Activated CD4-positive, CD25-positive, alpha-beta regulatory T cell treated with anti-CD3 and anti-CD28 coated beads, Interleukin-2, amount 50 U/mL, for 72 hours (primary cell): Measurements from ENCODE around the gene SAXO1.
"Not testable (repeated sequence)": the region's sequence is repeated elsewhere in the genome, so short reads cannot be mapped to it uniquely, and the experiment has no call there.

Source experiments
- DNase-seq: peaks from one replicate; pipeline ENCODE4 v3.0.0; 2021

The SAXO1 gene

DNA sequence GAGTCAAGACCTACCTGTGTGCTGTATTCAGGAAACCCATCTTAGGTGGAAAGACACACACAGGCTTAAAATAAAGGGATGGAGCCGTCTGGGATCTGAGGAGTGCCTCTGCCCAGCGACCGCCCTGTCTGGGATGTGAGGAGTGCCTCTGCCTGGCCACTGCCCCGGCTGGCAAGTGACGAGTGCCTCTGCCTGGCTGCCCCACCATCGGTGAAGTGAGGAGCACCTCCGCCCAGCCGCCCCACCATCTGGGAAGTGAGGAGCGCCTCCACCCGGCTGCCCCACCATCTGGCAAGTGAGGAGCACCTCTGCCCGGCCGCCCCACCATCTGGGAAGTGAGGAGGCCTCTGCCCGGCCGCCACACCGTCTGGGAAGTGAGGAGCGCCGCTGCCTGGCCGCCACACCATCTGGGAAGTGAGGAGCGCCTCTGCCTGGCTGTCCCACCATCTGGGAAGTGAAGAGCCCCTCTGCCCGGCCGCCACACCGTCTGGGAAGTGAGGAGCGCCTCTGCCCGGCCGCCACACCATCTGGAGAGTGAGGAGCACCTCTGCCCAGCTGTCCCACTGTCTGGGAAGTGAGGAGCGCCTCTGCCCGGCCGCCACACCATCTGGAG lies 33.7 kb downstream of the SAXO1 start:
- no peak for DNase-seq

DNA sequence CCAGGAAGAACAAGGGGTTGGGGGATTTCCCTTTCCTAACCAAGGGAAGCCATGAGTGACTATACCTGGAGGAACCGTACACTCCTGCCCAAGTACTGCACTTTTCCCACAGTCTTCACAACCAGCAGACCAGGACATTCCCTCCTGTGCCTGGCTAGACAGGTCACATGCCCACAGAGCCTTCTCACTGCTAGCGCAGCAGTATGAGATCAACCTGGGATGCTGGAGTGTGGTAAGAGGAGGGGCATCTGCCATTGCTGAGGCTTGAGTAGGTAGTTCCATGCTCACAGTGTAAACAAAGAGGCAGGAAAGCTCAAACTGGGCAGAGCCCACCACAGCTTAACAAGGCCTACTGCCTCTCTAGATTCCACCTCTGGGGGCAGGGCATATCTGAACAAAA lies 35.9 kb downstream of the SAXO1 start:
- DNase-seq = no peak

DNA sequence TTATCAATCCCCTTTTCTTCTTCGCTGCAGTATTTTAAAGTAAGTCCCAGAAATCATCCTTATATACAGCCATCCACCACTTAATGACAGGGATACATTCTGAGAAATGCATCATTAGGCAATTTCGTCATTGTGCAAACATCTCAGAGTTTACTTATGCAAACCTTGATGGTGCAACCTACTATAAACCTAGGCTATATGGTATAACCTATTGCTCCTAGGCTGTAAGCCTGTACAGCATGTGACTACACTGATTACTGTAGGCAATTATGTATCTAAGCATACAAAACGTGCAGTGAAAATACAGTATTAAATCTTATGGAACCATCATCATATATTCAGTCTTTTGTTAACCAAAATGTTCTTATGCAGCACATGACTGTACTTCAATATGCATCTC lies 36.8 kb downstream of the SAXO1 start:
- DNase-seq = no peak

DNA sequence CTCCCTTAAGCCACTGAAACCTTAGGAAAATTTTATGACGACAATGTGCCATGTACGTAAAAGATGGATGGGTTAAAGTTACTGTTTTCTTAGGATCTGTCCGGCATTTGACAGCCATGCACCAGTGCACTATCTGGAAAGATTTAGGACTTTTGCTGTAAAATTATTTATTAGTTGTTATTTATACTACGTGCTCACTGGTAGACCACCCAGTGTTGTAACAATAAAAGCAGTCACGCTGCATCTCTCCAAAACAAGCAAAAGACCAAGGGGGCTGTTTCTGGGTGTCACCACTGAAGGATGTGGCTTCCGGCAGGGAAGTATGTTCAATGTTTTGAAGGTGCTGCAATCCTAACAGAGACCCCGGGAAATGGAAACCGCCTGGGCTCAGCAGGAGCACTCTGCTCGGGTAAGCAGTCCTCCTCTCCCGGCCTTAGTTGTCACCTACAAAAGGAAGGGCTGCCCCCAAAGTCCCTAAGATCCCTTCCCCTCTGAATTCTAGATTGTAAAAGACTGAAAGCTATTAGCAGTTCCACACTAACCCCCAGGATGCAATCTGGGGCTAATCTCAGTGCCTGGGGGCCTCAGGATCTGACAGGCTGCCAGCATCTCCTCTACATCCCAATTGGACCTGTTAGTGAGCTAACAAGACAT lies 38.6 kb downstream of the SAXO1 start:
- no peak for DNase-seq

DNA sequence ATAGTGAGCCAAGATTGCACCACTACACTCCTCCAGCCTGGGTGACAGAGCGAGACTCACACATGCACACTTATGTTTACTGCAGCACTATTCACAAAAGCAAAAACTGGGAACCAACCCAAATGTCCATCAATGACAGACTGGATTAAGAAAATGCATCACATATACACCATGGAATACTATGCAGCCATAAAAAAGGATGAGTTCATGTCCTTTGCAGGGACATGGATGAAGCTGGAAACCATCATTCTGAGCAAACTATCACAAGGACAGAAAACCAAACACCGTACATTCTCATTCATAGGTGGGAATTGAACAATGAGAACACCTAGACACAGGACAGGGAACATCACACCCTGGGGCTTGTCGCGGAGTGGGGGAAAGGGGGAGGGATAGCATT lies 41.8 kb downstream of the SAXO1 start:
- DNase-seq = not testable (repeated sequence)

DNA sequence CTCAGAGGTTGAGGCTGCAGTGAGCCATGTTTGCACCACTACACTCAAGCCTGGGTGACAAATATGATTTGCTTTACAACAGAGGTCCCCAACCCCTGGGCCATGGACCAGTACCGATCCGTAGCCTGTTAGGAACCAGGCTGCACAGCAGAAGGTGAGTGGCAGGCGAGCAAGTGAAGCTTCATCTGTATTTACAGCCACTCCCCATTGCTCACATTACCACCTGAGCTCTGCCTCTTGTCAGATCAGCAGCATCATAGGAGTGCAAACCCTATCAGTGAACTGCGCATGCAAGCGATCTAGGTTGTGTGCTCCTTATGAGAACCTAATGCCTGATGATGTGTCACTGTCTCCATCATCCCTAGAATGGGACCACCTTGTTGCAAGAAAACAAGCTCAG lies 42.5 kb downstream of the SAXO1 start:
- DNase-seq = no peak

DNA sequence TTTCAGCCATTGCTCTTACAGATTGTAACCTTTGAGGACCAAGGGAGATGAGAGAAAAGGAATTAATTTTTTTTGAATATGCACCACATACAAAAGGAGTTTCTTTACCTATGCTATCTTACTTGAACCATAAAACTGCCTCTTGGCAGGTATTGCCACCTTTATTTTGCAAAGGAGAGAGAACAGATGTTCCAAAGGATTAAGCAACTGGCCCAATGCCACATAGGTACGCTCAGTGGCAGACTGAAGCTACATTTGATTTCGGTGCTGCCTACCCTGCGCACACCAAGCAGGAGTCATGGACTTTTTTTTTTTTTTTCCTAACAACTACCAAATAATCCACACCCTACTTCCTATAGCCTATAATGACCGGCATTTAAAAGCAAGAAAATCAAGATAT lies 43.1 kb downstream of the SAXO1 start:
- DNase-seq = no peak

DNA sequence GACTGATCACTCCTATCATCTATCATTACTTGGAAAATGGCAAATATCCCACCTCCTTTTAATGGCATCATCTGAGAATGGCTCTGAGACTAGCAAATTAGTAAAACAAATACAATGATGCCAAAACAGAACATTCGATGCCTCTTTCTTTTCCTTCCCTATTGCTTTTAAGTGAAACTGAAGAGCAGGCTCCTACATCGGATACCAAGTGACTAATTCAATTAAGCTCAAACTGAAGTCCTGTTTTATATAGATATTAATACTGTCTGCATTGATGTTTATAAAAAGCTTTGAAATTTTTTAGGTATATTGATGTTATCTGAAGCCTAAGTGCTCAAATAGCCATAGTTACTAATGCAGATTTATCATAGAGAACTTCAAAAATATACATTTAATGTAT lies 43.9 kb downstream of the SAXO1 start:
- DNase-seq = no peak

DNA sequence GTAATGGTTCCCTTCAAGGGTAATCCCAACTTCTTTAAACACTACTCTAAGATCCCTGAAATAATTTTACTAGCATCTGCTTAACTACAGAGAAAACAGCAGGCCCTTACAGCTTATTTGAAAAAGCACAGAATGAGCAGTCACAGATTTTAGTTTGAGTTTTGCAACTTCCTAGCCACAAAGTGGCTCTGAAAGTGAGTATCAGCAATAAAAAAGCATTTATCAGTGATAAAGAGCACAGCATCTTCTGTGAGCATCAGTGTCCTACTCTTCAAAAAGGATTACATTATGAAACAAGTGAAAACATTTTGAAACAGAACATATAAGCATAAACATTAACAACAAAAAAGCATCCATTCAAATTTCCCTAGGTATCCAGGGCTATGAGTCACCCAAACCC lies 45.0 kb downstream of the SAXO1 start:
- no peak for DNase-seq

DNA sequence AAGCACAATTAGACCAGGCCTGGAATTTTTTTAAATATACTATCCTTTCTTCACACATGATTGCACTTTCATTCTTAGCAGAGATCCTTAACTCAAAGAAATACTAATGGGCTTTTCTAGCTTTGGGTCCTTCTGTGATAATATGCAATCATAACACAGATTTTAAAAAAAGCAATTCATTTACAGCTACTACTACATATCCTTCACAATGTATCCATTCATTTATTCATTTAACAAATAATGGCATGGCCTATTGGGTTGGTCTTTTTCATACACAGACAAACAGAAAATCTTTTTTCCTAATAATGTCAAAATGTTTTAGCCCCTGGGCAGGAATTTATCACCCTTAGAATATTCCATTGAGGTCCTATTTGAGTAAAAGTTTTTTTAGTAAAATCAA lies 47.0 kb downstream of the SAXO1 start:
- DNase-seq = no peak

DNA sequence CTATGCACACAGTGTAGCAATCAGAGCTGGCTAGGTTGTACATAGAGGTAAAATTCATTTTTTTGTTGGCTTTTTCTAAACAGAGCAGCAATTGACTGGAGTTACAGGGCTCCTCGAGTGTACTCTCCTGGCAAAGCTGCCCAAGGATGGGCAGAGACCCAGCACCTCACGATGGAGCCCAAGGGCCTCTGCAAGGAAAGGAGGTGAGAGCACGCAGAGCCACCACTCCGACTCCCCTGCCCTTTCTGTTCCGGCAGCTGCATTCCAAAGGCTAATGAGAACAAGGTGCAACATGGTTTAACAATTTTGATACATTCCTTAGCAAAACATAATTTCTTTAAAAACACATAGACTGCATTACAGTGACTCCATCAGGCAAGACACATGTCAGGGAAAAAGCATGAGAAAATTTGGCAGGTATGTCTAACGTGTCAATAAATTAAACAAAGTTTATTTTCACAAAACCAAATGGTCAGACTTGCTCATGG lies 47.5 kb downstream of the SAXO1 start:
- DNase-seq = no peak

DNA sequence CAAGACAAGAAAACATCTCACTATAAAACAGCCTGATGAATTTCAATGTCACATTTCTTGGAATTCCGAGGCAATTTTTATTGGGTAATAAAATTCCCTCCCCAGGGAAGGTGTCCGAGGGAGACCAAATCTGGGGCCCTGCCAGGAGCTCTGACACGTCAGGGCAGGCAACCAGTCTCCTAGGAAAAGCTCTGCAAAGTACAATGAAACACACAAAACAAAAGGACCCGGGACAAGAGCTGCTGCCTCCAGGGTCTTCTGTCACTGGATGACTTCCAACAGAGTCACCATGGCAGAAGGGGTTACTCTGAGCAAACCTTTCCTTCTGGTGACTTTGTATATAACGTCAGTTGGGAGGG lies 50.8 kb downstream of the SAXO1 start:
- no peak for DNase-seq

DNA sequence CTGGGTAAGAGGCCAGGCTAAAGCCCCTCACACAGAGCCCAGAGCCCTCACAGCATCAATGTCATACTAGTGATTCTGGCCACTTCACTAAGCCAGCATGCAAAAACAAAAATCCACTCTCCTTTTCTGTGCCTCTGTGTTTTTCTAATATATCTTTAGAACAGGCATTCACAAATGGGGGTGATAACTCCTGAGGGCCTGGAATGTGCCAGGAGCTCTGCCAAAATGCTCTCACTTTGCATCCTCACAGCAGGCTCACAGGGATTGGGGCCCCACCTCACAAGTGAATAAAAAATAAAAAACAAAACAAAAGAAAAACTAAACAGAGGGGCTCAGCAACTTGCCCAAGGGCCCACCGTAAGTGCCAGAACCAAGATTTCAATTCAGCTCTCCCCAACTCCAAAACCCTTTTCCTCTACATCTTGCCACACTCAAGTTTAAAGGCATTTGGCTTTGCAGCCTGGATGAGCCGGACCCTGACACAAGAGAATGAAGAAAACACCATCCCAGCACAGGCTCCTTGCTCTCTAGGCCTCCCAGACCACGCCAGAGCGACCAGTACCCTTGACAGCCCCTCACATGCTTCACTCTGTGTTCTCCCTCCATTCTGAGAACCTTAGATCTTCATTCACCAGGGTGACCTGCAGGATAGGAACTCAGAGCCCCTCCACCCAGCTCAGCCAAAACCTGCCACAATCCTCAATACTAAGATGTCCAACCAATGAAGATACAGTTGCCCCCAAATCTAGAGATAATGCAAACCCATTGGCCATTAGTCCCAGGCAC lies 51.3 kb downstream of the SAXO1 start:
- no peak for DNase-seq

DNA sequence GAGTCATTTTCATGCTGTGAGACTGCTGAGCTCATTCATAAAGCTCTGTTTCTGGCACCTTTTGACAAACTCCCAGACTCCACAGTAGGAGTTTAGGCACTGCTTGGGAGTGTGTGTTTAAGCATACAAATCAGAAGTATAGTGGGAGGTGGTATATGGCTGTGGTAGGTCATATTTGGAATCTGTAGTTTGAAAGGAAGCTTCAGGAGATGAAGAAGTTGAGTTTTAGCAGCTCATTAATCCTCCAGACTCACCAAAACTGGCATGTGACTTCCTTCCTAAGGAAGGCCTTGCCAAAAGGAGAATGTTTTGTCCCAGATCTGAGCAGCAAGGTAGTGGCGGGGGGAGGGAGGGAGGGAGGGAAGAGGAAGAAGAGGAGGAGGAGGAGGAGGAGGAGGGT lies 52.8 kb downstream of the SAXO1 start:
- DNase-seq = no peak

DNA sequence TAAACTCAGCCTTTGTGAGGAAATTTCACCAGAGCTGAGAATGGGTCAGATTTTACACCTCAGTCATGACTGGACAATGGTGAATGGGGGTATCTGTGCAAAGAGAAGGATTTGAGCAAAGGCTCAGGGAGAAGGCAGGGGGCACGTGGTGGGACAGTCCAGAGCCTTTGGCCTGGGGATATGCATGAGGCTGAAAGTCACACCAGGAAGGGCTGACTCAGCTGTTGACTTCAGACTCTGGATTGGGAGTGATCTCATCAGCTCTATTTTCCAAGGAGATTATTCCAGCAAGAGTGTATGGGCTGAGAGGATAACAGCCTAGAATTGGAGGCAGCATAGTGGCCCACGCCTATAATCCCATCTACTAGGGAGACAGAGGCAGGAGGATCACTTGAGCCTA lies 53.6 kb downstream of the SAXO1 start:
- DNase-seq = no peak

DNA sequence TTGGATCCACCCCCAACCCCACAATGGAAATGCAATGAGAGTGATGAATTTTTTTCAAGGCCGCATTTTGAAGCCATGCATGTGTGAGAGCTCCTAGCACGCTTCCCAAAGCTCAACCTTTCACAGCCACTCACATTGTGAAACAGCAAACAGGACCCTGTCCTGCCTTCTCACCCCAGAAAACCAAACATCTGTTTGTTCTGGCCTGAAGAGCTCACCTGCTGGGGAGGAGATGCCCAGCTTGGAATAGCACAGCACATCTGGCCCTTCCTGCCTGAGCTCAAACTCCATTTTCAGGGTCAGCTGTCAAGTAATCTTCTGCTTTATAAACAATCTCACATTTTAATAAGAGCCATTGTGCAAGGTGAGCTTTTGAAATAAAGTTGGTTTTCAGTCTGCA lies 54.8 kb downstream of the SAXO1 start:
- DNase-seq = no peak

DNA sequence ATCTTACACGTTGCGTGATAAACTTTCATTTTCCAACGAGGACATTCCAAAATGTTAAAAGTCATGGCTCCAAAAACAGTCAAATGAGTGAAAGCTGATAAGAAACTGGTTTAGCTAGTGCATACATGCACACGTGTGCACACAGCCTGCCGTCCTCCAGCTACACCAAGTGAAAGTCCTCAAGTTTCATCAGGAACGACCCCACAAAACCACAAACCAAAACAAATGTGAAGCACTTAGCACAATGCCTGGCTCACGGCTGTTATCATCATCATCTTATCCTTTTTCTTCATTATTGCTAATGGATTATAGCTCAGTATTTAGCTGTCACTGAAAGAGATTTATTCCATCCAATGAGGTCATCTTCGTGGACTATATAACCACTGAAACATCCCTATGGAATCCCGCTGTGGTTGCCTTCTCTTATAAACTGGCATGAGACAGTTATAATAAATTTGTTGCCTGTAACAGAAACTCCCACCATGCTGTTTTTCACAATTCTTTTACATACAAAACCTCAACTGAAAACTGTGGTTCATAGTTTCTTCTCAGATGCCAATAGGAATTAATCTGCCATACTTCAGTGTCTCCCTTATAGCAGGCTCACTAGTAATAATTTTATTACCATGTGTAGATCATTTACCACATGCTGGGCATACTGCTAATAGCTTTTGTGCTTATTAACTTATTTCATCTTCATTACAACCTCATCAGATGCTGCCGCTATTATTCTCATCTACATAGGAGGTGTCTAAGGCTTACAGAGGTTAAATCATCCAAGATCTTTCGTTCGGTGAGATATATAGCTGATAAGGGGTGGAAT lies 56.1 kb downstream of the SAXO1 start:
- no peak for DNase-seq

DNA sequence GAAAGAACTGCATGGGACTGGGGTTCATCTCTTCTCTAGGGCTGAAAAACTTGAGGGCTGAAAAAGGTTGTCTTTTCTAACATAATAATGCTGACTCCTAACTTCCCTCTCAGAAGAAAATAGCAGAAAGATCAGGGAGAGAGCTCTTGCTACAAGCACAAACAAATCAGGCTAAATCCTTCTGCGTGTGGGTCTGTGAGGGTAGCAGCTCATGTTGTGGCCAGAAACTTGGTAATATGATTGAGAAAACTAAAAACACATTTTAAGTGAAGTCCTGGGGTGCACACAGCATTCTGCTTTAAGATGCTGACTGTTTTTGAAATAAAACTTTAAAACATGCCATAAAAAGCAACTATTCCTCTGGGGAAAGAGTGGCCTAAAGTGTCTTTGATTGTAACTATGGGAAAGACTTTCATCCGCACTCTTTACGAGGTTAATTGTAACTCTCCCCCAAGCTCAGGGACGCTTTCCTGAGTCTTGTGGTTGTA lies 56.7 kb downstream of the SAXO1 start:
- no peak for DNase-seq

DNA sequence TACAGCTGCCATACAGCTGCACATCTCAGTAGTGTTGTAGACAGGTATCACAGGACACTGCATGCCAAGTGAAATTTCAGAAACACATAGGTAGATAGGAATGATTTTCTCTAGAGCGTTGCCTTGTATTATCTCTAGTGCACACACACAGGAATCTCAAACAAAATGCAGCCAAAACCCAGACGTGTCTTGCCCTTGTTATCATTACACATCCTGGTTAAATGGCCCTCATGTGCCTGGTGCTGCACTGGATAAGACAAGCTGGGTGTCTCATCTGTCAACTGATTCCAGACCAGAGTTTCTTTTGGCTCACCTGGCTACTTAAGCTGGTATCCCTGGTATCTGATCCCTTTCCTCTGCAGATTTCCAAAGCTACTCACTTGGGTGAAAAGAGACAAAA lies 59.7 kb downstream of the SAXO1 start:
- no peak for DNase-seq

DNA sequence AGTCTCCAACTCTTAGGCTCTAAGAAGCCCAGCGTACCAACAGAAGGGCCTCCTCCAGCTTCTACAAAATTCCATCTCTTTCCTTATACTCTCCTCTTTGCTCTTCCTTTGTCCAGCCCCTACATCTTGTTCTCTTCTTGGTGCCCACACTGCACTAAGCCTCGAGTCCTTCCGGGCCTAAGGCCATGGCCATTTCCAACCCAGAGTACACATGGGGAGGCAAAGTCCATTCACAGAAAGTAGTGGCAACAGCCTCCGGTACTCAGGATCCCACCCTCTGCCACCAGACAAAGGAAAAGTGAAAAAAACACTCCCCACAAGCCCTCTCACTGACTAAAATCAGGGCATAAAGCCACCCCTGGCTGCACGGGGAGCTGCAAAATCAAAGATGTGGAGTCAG lies 60.3 kb downstream of the SAXO1 start:
- no peak for DNase-seq

DNA sequence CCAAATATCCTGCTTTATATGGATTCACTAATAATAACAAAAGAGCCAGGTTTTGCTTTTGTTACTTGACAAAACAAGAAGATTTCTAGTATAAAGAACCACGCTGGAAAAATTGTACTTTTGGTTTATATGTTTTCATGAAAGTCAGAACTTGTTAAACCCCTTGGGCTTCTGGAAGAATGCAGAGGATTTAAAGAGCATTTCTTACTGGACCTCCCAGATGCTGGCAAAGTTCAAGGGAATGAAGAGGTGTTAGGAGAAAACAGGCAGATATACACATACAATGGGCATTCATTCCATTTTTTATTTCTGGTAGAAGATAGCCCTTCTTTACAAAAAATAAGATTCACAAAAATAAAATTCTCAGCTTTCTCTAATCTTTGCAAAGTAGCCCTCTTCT lies 61.1 kb downstream of the SAXO1 start:
- no peak for DNase-seq

DNA sequence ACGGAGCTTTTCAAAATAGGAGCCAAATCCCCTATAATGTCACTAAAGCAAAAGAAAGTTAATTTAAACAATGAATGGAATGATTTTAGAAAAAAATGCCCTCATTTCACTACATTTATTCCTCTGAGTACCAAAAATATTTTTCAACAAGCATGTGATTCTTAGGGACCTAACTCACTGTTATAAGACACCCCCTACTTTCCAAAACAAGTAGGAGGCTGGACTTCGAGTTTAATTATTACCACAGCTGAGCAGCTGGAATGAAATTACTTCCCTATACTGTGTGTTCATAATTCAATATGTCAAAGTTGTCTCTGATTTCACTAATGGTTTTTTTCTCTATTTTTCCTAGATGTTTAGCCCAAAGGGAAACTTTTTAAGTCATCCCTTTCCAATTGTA lies 61.6 kb downstream of the SAXO1 start:
- DNase-seq = no peak

DNA sequence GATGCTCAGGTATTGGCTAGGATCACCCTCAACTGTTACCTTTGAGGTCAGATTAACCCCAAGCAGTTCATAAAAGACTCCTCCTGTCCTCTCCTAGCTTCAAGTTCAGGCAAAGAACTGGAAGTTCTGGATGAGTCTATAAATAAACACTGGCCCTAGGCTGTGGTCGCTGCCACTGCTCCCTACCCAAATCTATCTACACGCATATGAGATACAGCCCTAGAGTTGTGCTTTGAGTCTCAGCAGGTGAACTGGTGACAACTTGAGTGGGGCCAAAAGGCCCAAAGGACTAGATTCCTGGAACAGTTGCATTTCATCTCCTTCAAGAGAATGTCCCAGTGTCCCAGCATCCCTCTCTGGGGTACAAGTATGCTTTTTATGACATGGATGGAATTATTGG lies 62.6 kb downstream of the SAXO1 start:
- no peak for DNase-seq
